DLD1 (cell line): ENCODE measurements around the gene CCL16.

ENCODE experiments used
- in situ Hi-C: cut with HindIII; loops from 2 replicates; pipeline ENCODE4 v1.10.0; 2017; ENCODE audit warnings: low sequenced_read_pairs

CCL16 gene

DNA sequence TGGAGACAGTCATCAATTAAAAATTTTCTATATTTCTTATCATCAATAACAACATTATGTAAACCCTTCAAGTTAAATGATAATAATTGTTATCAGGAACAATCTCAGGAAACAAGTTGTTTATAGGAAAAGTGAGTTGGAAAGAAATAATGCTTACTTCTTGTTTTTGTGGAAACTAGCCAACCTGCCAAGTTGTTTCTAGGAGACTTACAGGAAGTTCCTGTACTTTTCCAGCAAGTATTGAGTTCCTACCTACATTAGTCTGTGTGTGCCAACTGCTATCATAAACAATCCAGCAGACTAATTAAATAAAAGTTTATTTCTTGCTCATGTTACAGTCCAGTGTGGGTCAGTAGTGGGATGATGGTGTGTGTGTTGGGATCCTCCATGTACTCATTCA lies 6.9 kb upstream of the CCL16 start:
- in situ Hi-C loops, result no loop called here

DNA sequence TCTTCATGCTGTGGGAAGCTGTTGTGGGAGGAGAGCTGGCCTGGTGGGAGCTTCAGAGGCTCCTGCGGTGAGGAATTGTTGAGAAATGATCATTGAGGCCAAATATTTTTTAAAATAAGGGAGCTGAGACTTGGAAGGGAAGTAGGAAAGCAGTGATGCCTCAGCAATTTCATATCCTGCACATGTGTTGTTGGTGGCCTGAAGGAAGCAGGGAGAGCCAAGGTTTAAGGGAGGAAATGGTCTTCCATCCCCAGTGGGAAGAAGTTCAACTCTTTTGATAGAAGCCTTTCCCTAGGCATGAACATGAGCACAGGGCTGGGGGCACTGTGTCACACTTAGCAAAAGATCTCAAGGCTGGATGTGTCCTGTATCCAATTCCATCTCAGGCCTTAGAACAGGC lies 5.3 kb upstream of the CCL16 start, which contains the start of gene CCL14:
TSS of gene CCL14 (minus strand) at position 87 of the 400 bp plus-strand sequence. CDS start at position 7, 80 bp downstream.
- in situ Hi-C loops, result no loop called here

DNA sequence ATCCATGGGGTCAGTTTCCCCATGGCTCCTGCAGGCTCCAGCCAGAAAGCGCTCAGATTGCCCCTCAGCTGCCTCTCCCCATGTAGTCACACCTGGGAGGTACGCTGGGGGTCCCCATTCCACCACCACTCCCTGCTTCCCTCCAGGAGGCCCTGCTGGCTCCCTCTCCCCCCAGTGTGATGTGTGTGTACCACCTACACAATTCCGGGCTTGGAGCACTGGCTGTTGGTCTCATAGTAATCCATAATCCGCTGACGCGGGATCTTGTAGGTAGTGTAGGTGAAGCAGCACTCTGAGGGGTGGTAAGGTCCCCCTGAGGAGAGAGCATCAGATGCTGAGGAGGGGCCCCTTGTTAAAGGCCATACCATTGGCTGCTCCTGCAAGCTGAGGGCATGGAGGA lies 2.8 kb upstream of the CCL16 start:
- in situ Hi-C loops, result no loop called here

DNA sequence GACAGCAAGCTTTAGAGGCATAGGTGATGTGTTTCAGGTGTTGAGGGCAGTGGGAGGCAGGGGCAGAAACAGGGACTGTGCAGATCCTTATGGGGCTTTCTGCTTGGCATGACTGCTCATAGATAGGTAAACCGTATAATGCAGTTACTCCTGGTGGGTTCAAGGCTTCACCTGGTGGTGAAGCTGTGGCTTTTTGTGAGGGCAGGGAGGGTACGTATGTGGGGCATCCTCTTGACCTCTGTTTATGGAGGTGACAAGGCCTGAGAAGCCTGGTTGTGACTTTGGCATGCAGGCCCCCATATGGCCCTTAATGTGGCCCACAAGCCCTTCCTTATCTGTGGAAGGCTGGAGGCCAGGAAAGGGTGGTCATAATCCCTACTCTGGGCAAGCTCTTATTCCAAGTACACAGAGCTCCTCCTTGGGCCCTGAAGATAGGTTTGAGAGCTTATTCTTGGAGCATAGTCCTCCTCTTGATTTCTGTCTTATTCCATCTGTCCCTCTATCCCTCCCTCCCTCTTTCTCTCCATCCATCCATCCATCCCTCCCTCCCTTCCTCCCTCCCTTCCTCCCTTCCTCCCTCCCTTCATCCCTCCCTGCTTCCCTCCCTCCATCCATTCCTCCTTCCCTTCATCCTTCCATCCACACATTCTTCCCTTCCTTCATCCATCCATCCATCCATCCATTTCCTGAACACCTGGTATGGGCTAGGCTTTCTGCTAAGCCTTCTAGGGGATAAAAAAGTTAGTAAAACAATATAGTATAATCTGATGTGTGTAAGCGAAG lies 1.3 kb upstream of the CCL16 start:
- in situ Hi-C loops, result no loop called here

DNA sequence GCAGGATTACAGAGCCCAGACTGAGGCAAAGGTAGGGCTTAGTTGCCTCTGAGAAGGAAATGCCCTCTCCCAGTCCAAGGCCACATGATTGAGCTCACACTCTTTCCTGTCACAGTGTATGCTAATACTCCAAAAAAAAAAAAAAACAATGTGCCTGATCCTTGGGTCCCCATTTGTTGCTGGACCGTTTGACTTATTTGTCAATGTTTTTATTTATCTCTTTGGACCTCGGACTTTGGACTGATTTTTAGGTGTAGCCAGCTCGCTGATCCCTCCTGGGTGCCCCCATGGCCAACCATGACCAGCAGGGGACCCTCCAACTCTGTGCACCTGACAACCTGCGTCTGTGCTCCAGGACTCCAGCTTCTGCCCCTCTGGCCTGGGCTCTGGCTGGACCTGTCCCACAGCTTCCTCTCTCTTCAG lies 622 bp upstream of the CCL16 start:
- in situ Hi-C loops, result no loop called here

DNA sequence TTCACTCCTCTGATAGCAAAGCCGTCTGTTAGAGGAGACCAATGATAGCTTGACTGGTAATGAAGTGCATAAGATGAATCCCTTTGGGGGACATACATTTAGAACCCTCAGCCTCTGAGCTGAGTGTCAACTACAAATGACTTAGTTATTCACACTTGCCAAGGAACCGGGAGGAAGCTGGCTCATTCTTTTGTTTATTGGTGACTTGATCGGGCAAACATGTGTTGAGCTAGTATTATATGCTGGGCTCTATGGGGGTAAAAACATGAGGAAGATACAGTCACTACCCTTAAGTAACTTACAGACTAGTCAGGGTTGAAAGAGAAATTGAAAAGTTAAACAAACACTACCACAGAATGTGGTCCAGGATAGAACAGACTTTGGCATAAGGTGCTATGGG lies 3.0 kb downstream of the CCL16 start:
- in situ Hi-C loops, result no loop called here

DNA sequence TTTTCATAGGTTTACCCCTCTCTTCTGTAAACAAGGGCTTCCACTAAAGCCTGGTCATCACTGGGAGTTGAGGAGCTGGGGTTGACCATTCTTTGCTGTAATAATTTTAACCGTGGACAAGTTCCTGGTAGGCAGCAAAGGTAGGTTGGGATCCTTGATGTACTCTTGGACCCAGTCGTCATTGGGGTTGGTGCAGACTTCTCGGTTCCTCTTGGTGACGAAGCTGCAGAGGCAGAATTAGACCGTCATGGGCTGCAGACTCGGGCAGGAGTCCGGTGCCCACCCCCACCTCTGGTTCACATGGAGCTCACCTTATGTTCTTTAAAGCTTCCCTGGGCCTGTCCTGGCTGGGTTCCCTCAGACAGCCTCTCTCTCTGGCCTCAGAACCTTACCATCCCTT lies 3.8 kb downstream of the CCL16 start:
- in situ Hi-C loops, result no loop called here

DNA sequence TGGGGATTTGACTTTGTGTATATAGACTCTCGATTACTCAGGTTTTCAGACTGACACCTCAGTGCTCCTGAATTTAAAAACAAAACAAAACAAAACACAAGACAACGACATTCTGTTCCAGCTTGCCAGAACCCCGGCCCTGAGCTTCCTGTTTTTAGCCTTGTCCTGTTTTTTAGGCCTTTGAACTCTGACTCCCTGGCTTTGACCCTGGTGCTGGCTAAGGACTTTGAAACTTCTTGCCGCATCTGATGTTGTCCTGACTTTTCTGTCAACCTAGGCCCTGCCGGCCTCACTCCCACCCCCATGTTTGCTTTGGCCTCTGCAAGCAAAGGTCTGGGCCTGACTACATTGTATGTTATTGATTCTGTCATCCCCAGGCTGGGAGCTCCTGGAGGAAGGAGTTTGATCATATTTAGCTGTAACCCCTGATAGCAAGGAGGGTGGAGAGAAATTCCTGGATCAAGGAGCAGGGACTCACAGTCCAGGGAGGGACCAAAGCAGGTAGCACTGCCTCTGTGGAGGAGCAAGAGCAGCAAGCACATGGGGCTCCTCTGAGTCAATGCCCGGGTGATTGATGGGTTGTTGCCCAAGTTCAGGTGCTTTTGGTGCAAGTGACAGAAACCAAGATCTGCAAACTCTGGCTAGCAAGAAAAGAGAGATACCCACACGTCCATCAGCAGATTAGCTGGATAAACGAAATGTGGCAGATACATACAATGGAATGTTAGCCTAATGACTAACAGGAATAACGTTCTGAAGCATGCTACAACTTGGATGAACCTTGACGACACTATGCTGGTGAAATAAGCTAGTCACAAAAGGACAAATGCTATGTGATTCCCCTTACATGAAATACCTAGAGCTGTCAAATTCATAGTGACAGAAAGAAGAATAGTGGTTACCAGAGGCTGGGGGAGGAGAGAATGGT lies 7.7 kb downstream of the CCL16 start:
- in situ Hi-C loops, result no loop called here

DNA sequence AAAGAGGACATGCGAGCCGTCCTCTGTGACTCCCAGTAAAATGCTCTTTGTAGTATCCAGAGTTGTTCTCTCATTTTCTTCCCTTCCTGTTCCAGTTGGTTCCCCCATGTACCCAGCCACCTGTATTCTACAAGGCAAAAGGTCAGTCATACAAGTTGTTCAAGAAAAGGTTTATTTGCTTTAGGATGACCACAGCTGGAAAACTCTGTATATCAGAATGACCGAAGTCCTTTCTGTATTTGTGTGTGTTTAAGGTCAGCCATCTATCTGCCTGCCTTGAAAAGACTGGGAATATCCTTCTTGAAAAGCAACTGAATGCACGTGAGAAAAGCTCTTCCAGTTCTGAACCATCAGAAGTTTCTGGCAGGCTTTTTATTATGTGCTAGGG lies 8.4 kb downstream of the CCL16 start:
- in situ Hi-C loops, result no loop called here

DNA sequence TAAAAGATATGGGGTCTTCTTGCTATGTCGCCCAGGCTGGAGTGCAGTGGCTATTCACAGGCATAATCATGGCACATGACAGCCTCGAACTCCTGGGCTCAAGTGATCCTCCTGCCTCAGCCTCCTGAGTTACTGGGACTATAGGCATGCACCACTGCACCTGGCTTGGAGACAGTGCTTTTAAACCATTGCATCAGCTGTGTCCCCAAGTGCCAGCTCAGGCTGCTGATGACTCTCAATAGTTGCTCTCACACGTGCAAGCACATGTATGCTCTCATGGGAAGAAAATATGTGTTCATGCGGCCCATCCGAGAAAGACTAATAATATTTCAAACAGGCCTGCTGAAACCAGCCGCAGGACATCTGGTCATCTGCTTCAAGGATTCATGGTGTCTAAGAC lies 8.8 kb downstream of the CCL16 start:
- in situ Hi-C loops, result no loop called here

DNA sequence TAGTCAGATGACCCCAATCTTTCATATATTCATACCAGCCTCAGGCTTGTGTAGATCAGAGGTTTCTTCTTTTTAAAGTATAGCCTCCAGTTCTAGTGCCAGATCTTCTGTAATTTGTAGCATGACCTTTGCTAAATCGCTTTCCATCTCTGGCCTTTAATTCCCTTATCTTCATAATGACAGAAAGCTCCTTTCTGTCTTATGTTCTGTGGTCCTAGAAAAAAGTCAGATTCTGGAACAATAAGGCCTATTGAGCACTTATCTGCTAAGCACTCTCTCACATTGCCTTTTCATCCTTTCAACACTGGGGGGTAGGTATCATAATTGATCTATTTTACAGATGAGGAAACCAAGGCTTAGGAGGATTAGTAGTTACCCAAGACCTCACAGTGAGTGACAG lies 9.2 kb downstream of the CCL16 start:
- in situ Hi-C loops, result no loop called here

DNA sequence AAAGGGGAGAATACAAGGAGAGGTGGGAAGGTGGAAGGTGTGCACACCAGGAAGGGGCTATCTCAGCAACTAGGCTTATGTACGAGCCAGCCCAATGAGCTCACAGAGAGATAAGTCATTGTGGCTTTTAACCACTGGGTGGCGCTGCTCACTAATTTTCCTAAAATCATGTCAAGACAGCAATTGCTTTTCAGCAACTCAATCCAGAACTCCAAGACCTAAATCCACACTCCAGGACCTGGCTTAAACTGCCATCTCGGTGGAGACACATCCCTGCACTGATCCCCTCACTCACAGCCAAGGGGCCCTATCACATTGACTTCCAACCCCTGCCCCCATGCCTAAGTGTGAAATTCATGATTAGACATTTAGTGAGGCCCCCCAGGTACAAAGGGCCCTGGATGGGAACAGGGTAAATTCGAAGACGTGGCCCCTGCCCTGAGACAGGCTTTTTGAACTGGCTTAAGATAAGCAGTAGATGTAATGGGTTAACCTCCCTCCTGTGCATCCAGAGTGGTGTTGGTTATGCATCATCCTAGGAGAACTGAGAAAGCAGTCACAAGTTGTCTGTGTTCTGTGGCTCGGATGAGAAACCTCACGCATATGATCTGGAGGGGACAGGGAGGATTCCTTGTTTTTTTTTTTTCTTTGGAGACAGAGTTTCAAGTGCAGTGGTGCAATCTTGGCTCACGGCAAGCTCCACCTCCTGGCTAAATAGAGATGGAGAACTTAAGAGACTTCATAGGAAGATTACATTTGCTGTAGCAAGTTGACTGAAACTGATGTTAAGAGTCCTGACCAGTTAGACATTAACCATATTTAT lies 11.5 kb downstream of the CCL16 start:
- in situ Hi-C loops, result no loop called here

DNA sequence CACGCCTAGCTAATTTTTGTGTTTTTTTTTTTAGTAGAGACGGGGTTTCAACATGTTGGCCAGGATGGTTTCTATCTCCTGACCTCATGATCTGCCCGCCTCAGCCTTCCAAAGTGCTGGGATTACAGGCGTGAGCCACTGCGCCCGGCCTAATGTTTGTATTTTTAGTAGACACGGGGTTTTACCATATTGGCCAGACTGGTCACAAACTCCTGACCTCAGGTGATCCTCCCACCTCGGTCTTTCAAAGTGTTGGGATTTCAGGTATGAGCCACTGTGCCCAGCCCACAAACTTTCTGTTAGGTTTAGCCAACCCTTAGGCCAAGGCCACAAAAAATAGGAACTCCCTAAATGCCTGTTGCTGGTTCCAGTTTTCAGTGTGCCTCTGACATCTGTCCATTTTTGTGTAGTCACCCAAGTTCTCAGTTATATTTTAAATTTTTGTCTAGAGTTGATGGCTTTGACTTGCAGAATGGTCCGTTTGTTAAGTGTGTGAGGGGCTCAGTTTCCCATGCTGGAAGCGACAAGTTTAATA lies 12.7 kb downstream of the CCL16 start:
- in situ Hi-C loops, result no loop called here

DNA sequence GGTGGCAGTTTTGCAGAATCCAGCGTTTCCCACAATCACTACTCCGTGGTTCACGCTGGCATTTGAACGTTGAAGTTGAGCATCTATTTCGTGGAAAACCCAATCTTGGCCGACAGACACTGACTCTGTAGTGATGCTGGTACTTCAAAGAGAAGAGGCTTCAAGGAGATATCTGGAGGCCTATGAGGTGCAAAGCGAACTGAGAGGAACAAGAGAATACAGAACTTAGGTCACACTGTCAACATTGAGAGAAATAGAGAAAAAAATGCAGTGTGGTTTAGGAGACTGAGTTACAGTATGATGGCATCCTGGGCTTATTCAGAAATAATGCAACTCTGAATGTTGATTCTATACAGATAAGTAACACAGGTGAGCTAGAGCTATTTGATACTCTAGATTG lies 16.0 kb downstream of the CCL16 start:
- in situ Hi-C loops, result no loop called here

DNA sequence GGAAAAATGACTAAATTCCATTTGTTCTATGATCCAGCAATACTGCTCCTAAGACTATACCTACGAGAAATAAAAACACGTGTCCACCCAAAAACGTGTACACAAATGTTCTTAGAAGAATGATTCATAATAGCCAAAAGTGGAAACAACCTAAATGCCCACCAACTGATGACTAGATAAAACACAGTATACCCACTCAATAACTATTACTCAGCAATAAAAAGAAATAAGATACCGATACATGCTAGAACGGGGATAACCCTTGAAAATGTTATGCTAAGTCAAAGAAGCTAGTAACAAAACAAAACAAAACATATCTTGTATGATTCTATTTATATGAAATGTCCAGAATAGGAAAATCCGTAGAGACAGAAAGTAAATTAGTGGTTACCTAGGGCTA lies 17.6 kb downstream of the CCL16 start:
- in situ Hi-C loops, result no loop called here

DNA sequence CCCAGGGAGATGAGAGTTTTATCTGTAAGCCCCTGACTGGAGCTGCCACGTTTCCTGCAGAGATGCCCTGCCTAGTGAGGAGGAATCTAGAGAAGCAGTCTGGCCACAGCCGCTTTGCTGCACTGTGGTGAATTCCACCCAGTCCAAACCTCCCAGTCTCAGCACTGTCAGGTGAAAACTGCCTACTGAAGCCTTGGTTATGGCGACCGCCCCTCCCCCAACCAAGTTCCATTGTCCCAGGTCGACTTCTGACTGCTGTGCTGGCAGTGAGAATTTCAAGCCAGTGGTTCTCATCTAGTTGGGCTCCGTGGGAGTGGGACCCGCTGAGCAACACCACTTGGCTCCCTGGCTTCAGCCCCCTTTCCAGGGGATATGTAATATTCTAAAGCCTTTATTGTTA lies 27.6 kb downstream of the CCL16 start:
- in situ Hi-C loops, result no loop called here

DNA sequence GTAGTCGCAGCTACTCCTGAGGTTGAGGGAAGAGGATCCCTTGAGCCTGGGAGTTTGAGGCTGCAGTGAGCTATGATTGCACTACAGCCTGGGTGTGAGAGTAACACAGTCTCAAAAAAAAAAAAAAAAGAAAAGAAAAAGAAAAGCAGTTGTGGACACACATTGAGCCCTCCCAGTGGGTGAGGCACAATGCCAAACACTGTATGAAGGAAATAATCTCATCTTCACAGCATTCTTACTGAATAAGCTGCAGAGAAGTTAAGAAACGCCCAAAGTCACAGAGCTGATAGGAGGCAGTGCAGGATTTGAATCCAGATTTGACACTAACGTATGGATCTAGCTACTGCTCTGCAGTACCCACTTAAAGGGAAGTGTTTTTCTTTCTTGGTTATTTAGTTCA lies 31.9 kb downstream of the CCL16 start:
- in situ Hi-C loops, result no loop called here

DNA sequence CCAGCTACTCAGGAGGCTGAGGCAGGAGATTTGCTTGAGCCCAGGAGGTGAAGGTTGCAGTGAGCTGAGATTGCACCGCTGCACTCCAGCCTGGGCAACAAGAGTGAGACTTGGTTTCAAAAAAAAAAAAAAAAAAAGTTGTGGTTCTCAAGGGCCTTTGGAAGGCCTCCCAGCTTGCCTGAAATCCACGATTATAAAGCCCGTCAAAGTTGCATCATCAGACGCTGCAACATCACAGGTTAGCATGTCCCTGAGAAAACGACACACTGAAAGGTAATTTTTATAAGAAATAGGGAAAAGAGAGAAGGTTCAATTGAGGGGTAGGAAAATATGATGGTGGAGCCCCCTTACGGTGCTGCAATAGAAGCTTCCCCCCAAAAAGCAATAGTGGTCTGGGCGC lies 33.2 kb downstream of the CCL16 start:
- in situ Hi-C loops, result no loop called here

DNA sequence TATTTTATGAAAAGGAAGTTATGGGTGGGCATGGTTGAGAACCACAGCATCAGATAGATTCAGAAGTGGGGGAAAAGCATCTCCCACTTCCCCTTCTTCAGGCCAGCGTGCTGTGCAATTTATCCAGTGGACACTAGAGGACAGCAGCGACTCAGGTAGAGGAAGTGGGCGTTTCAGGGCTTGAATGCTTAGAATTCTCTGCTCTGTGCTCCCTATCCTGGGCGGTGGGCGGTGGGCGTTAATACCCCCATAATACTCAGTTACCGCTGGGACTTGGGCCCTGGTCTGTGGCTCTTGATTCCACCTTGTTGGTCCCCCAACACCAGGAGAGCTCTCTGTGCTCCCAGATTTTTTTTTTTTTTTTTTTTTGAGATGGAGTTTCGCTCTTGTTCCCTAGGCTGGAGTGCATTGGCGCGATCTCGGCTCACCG lies 34.1 kb downstream of the CCL16 start:
- in situ Hi-C loops, result no loop called here

DNA sequence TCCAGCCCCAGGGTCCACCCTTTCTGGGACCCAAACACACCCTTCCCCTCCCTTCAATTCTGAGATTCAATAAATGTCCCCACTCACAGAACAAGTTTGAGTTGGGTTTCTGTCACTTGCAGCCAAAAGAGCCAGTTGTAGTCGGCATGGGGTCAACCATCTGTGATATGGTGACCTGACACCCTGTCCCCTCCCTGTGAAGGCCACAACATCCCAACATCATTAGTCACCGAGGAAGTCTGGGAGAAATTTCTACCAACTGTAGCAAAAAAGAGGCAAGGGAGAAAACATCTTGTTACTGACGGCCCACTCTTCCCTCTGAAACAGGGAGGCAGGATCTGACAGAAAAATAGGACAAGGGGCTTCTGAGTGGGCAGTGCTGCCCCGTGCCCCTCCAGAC lies 37.1 kb downstream of the CCL16 start:
- in situ Hi-C loops, result no loop called here

DNA sequence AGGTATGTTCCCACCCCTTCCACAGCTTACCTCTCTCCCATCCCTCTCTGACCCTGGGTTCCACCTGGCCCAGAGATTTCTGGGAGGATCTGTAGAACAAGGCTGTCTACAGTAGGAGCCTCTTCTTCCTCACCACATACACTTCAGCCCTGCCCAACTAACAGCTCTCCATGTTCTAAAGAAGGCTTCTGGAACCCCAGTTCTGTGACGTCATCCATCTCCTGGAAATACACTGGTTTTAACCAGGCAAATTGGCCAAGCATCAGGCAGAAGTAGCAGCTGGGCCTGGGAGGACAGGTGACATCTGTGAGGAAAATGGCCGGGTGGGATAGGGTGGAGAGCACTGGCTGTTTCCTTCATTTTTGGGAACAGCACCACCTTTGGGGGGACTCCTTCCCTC lies 37.8 kb downstream of the CCL16 start, which contains the start of gene LYZL6:
TSS of gene LYZL6 (minus strand) at position 177 of the 400 bp plus-strand sequence. CDS start 4,357 bp downstream, outside the sequence.
- in situ Hi-C loops, result no loop called here
